SK-N-SH (cell line): ENCODE measurements around the gene PLA2G2F. TPM values are rescaled to one million over a fixed set of nuclear protein-coding genes. Genes with fewer than 3 reads are reported as not detected.

Experiments
- CTCF ChIA-PET: fragments of 300-600, 350-600 bp; formaldehyde crosslinking; extraction: SDS; loops from one replicate; lab custom pipeline; 2021; lab: Yijun Ruan, JAX
- POLR2A ChIA-PET: fragments of 350-600 bp; sonication (Branson Sonifier 250); formaldehyde crosslinking; extraction: SDS; loops from one replicate; lab custom pipeline; 2020; ENCODE audit warnings: antibody characterized with exemption, inconsistent platforms; lab: Yijun Ruan, JAX
- DNase-seq: peaks from one replicate; pipeline ENCODE4 v3.0.0; 2012
- H2AFZ ChIP-seq: fragments of 200-600 bp; sonication (generic); 2 replicates; pipeline ENCODE4 v1.8.1; 2016; ENCODE audit warnings: antibody characterized with exemption, mild to moderate bottlenecking, low read depth
- H3F3A ChIP-seq: fragments of 200-600 bp; sonication (generic); replicated peaks from 2 replicates; pipeline ENCODE3; 2016; ENCODE audit warnings: antibody characterized with exemption, mild to moderate bottlenecking; ENCODE audit not compliant: insufficient read depth
- H3K27ac ChIP-seq, 2 experiments: fragments of 200-500 bp in 1 of 2; fragments of 200-600 bp in 1 of 2; sonication (Bioruptor generic) in 1 of 2; sonication (generic), shearing (Covaris generic) in 1 of 2; 2 replicates each; pipeline versions ENCODE4 v1.5.1 to v1.6.1; 2014 to 2016; ENCODE audit warnings: low read depth in 2 of 2, inconsistent platforms in 1 of 2, low read length in 1 of 2, mild to moderate bottlenecking in 1 of 2, mixed read lengths in 1 of 2
- H3K27me3 ChIP-seq: fragments of 200-600 bp; sonication (generic), shearing (Covaris generic); 2 replicates; pipeline ENCODE4 v1.6.1; 2016; ENCODE audit warnings: mixed run types; ENCODE audit not compliant: insufficient read depth
- H3K36me3 ChIP-seq, 2 experiments: fragments of 200-500 bp in 1 of 2; fragments of 200-600 bp in 1 of 2; sonication (Bioruptor generic) in 1 of 2; sonication (generic) in 1 of 2; replicated peaks in 1 of 2; 2 replicates each; pipeline versions ENCODE3 to v1.5.1; 2014 to 2016; ENCODE audit warnings: low read length in 1 of 2, mild to moderate bottlenecking in 1 of 2; ENCODE audit not compliant: insufficient read depth in 2 of 2, control insufficient read depth in 1 of 2
- H3K4me1 ChIP-seq, 2 experiments: fragments of 200-500 bp in 1 of 2; fragments of 200-600 bp in 1 of 2; sonication (Bioruptor generic) in 1 of 2; sonication (generic), shearing (Covaris generic) in 1 of 2; 2 replicates each; pipeline versions ENCODE4 v1.5.1 to v1.6.1; 2014 to 2016; ENCODE audit warnings: low read depth in 1 of 2, low read length in 1 of 2, mixed run types in 1 of 2; ENCODE audit not compliant: insufficient read depth in 2 of 2, control insufficient read depth in 1 of 2
- H3K4me2 ChIP-seq: fragments of 200-600 bp; sonication (generic), shearing (Covaris generic); 2 replicates; pipeline ENCODE4 v1.6.1; 2017; ENCODE audit warnings: mixed run types
- H3K4me3 ChIP-seq, 2 experiments: fragments of 200-500 bp in 1 of 2; fragments of 200-600 bp in 1 of 2; sonication (Bioruptor generic) in 1 of 2; sonication (generic), shearing (Covaris generic) in 1 of 2; 2 replicates each; pipeline versions ENCODE4 v1.5.1 to v1.8.1; 2014 to 2016; ENCODE audit warnings: low read depth in 2 of 2, inconsistent platforms in 1 of 2, low read length in 1 of 2, mild to moderate bottlenecking in 1 of 2, mixed read lengths in 1 of 2, moderate library complexity in 1 of 2
- H3K79me2 ChIP-seq: fragments of 200-600 bp; sonication (generic); 2 replicates; pipeline ENCODE4 v1.8.1; 2017; ENCODE audit warnings: mild to moderate bottlenecking; ENCODE audit not compliant: insufficient read depth
- H3K9ac ChIP-seq: fragments of 200-600 bp; sonication (generic); 2 replicates; pipeline ENCODE4 v1.6.1; 2017; ENCODE audit warnings: mixed run types
- H3K9me2 ChIP-seq: fragments of 200-600 bp; sonication (generic); 2 replicates; pipeline ENCODE4 v1.6.1; 2017; ENCODE audit warnings: mixed run types
- H3K9me3 ChIP-seq: fragments of 200-600 bp; sonication (generic); 2 replicates; pipeline ENCODE4 v1.6.1; 2017; ENCODE audit warnings: mixed run types, mild to moderate bottlenecking, moderate library complexity
- H4K20me1 ChIP-seq: fragments of 200-600 bp; sonication (generic); 2 replicates; pipeline ENCODE4 v1.6.1; 2017; ENCODE audit warnings: mild to moderate bottlenecking, mixed run types; ENCODE audit not compliant: insufficient read depth
- CHD2 ChIP-seq: fragments of 150-350 bp; IDR thresholded peaks from 2 replicates; pipeline ENCODE4 v1.6.1; 2018; ENCODE audit warnings: low read length; ENCODE audit not compliant: partially characterized antibody
- EP300 ChIP-seq, 2 experiments: IDR thresholded peaks; 2 replicates each; pipeline versions ENCODE4 v1.4.0 to v1.6.1; 2012; ENCODE audit warnings: borderline replicate concordance in 1 of 2, low read depth in 1 of 2, low read length in 1 of 2
- EZH2phosphoT487 ChIP-seq: fragments of 200-600 bp; sonication (generic); IDR thresholded peaks from 2 replicates; pipeline ENCODE4 v1.6.1; 2017; ENCODE audit warnings: low read depth, mixed run types, mild to moderate bottlenecking, antibody characterized with exemption, moderate library complexity, borderline replicate concordance
- FOSL2 ChIP-seq: IDR thresholded peaks from 2 replicates; pipeline ENCODE4 v1.4.0; 2012; ENCODE audit warnings: low read depth, mild to moderate bottlenecking, moderate library complexity, borderline replicate concordance
- FOXM1 ChIP-seq: IDR thresholded peaks from 2 replicates; pipeline ENCODE4 v1.4.0; 2012; ENCODE audit warnings: low read depth, mild to moderate bottlenecking
- GATA2 ChIP-seq: sonication (generic); formaldehyde crosslinking; IDR thresholded peaks from 2 replicates; pipeline ENCODE4 v1.5.0; 2020; ENCODE audit warnings: mild to moderate bottlenecking, missing genetic modification reagents
- IRF3 ChIP-seq: fragments of 150-350 bp; IDR thresholded peaks from 2 replicates; pipeline ENCODE4 v1.6.1; 2016; ENCODE audit warnings: mild to moderate bottlenecking, low read depth, low read length
- MEF2A ChIP-seq: IDR thresholded peaks from 2 replicates; pipeline ENCODE4 v1.4.0; 2012; ENCODE audit warnings: low read depth, borderline replicate concordance
- MXI1 ChIP-seq: IDR thresholded peaks from 2 replicates; pipeline ENCODE4 v1.6.1; 2012; ENCODE audit warnings: mild to moderate bottlenecking, low read depth, low read length, improper control_type of control experiment
- POLR2AphosphoS5 ChIP-seq: IDR thresholded peaks from 2 replicates; pipeline ENCODE4 v1.6.1; 2012; ENCODE audit warnings: low read depth, low read length
- RAD21 ChIP-seq: IDR thresholded peaks from 2 replicates; pipeline ENCODE4 v1.6.1; 2012; ENCODE audit warnings: mild to moderate bottlenecking, low read length
- RCOR1 ChIP-seq: fragments of 150-350 bp; IDR thresholded peaks from 2 replicates; pipeline ENCODE4 v1.6.1; 2017; ENCODE audit warnings: antibody characterized with exemption, low read length
- REST ChIP-seq: IDR thresholded peaks from 2 replicates; pipeline ENCODE4 v1.6.1; 2012; ENCODE audit warnings: mild to moderate bottlenecking, low read depth, low read length, moderate library complexity
- RXRA ChIP-seq: IDR thresholded peaks from 2 replicates; pipeline ENCODE4 v1.4.0; 2012; ENCODE audit warnings: low read depth, mild to moderate bottlenecking, borderline replicate concordance
- TCF12 ChIP-seq: IDR thresholded peaks from 2 replicates; pipeline ENCODE4 v1.4.0; 2012
- TEAD4 ChIP-seq: IDR thresholded peaks from 2 replicates; pipeline ENCODE4 v1.4.0; 2012; ENCODE audit warnings: mild to moderate bottlenecking, borderline replicate concordance; ENCODE audit not compliant: insufficient read depth
- USF1 ChIP-seq: IDR thresholded peaks from 2 replicates; pipeline ENCODE4 v1.4.0; 2012; ENCODE audit warnings: low read depth, borderline replicate concordance
- WGBS: methylation state at CpG from one replicate; pipeline ENCODE4 v1.1.6; 2017; ENCODE audit warnings: low lambda C conversion rate; 5-methylcytosine and 5-hydroxymethylcytosine counted together
- polyA plus RNA-seq, 3 experiments: library from polyadenylated mRNA; depleted of rRNA; stranded (reverse); fragments of >200 nt; gene quantifications; 2 replicates each; pipeline ENCODE4 v1.2.3, GENCODE V29; 2012

Gene PLA2G2F
- polyA plus RNA-seq, 1 of the 3 experiments (the other 2 are of a cell fraction): not detected

- no peak overlapping the region for H3K27ac ChIP-seq
- POLR2A ChIA-PET: no interaction called here
- H3K36me3 ChIP-seq: no peaks in the 10 kb centered on the region
- no peaks in the 10 kb centered on the region; the same call in 1 of the 2 replicates for H3K27me3 ChIP-seq
- TF ChIP-seq MXI1: no peak
- no peak for TF ChIP-seq FOSL2
- TF ChIP-seq USF1: no peak
- no peak for TF ChIP-seq MEF2A
- TF ChIP-seq TEAD4: no peak
- no peak for TF ChIP-seq TCF12
- TF ChIP-seq FOXM1: no peak
- no peak for TF ChIP-seq CHD2
- no peak for TF ChIP-seq GATA2 (CRISPR knock-in tag)
- TF ChIP-seq RCOR1: no peak
- TF ChIP-seq POLR2AphosphoS5: no peak
- no peak for TF ChIP-seq RXRA
- no peak for TF ChIP-seq REST
- no peak for TF ChIP-seq EZH2phosphoT487
- no peak for TF ChIP-seq RAD21
- TF ChIP-seq EP300 (IDR thresholded peaks at IDR 0.05; ENCODE audit: borderline replicate concordance in 1 of 2, low read depth in 1 of 2, low read length in 1 of 2): no peak
- no peak for TF ChIP-seq IRF3
- TF ChIP-seq, all 33 proteins: peak for 0
- DNase-seq: no peak
- Histone ChIP-seq H3F3A (no peaks in the 10 kb centered on the region), H3K9me2 (no peaks in the 10 kb centered on the region), H3K9ac (no peak overlapping the region), H3K4me1 (peaks cover 0 to 5% of the 10 kb centered on the region in 2 experiments; a peak in 1 of 4 replicates), H3K9me3 (no peaks in the 10 kb centered on the region), H4K20me1 (no peaks in the 10 kb centered on the region), H2AFZ (no peak overlapping the region), H3K4me3 (no peak overlapping the region), H3K4me2 (no peak overlapping the region), H3K79me2 (no peaks in the 10 kb centered on the region)
- 62% methylated on average over 10 of the region's 13 CpGs for WGBS
- CTCF ChIA-PET: interaction anchor here (8.5 to 17.8 kb wide), 2 partner anchors 174 to 233 kb away, joined by 103 to 243 read pairs; partner anchors contain the start of gene PLA2G2E
Measured at GRCh38 chr1:20148571-20149500, 9.7 kb downstream of the PLA2G2F start.
